Measurements from ENCODE around the gene FMNL2. TPM values are rescaled to one million over a fixed set of nuclear protein-coding genes. Genes with fewer than 3 reads are reported as not detected.

The FMNL2 gene
- total RNA-seq, 1 donor from 2014 or later = 93.8 TPM

DNA sequence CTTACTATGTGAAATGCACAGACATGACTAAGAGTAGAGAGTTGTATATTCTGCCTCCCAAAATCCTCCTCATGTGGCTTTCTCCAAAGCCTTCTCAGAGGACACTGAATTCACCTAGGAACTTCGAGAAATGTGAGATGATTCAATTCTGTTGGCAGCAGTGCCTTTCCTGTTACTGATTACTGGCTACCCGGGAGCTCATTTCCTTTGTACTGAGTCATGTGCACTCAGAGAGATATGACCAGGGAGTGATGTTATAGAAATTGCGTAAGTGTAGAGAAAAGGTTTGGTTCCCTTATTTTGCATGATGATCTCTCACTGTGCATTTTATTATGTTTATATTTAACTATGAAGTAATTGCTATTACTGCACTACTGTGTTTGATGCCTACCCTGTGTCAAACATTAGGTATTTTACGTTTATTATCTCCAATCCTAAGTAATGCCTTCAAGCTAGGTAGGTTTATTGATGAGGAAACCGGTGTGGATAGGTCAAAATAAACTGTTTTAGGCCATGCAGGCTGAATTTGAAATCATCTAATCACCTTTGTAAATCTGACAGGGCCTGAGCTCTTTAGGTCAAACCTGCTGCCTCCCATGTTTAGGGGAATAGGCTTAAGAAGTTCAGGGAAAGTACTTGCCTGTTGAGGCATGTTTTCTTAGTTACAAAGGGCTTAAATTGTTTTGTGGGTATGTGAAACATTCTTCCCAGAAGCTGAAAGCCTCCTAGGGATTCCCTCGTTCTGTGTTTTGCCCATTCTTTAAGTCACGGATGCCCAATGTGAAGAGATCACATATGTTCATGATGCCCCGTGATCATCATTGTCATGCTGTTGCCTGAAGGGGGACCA is 86.8 kb downstream of the FMNL2 start:
- no peak for DNase-seq (ENCODE audit: low spot score in 2 of 2)
- FAIRE-seq = no peak

DNA sequence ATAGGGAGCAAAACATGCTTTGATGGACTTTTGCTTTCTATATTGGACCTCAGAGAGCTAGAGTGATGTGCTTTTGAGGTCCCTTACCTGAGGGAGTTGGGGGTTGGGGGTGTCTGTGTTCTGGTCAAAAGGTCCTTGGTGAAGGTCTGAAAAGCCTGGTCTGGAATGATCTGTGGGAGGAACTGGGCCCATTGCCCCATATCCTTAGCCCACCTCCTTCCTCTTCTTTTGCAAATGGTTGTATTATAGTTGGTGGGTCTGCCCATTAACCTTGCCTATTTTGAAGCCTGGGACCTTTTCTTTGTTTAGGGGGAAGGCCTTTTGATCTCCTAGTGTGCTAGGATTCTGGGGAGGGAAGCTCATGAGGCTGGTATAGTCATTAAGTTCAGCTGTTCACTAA is 88.7 kb downstream of the FMNL2 start:
- FAIRE-seq = no peak

DNA sequence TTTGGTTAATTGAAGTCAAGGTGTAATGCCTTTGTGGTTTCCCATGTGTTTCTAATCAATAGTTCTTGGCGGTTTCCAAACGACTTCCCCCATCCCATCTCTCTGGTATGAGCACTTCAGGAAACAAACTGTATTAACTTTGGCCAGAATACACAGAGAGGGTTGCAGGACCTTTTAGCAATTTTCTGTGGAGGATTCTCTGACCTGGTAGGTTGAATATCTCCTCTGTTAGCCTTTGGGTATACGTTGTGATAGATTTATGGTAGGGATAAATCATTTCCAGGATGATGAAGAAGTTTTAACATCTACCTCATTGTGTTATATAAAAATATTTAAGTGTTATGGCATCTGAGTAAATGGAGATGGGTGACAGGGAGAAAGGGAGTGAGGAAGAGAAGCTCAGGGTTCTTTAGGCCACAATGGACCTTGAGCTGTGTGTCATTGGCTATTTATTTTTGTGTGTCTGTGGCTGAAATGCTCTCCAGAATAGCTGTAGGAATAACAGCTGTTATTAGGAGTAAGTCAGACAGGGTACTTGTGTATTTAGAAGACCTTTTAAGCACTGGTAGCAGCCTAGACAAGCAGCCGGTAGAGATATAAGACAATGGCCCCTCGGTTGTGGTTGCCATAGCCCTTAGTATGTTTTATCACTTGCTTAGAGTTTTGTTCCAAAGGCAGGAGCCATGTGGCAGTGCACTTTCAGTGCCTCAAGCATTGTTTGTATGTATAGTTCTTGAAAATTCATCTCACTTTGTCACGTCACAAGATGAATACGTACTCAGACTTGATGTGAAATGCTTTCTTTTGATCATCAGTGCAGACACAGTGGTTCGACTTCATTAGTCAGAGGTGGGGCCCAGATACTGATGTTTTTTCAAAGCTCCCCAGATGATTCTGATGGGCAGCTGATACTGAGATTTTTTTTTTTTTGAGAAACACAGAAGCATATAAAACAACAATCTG is 91.1 kb downstream of the FMNL2 start:
- FAIRE-seq = no peak
- DNase-seq (ENCODE audit: low spot score in 2 of 2) = no peak

More for the DNA sequence above, 88.7 kb downstream of the FMNL2 start:
- no peak for DNase-seq (ENCODE audit: low spot score in 2 of 2)

DNA sequence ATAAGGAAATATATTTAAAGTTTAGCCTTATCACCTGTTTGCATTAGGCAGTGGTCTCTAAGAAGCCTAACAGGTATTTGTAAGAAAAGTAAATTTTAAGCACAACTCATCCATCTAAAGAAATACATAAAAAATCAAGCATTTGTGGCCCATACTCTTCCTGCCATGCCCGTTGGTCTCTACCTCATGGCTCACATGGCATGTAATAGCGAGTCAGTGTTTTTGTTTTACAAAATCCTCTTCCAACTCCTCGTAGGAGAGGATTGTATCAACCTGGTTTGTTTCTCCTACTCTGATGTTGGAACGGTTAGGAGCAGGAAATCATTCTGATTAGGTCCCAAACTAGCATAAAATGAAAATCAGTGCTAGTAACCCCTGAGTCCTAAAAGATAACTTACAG is 91.8 kb downstream of the FMNL2 start:
- FAIRE-seq (no peak), DNase-seq (ENCODE audit: low spot score in 2 of 2) (no peak)

DNA sequence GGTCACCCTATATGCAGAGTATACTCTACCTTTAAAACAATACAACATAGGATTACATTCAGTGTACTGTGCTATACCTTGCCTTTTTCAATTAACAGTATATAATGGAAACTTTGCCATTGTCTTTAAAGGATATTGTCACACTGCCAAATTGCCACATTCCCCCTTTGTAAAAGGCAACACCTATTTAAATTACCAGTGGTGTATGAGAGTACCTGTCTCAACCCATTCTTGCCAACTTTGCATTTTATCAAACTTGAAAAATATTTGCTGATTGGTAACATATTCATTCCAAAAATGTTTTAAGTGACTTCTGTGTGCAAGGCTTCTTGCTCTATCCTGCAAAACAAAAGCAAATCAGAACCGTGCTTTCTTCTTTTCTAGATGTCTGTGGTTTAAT is 92.9 kb downstream of the FMNL2 start:
- DNase-seq (ENCODE audit: low spot score in 2 of 2) (no peak), FAIRE-seq (no peak)

DNA sequence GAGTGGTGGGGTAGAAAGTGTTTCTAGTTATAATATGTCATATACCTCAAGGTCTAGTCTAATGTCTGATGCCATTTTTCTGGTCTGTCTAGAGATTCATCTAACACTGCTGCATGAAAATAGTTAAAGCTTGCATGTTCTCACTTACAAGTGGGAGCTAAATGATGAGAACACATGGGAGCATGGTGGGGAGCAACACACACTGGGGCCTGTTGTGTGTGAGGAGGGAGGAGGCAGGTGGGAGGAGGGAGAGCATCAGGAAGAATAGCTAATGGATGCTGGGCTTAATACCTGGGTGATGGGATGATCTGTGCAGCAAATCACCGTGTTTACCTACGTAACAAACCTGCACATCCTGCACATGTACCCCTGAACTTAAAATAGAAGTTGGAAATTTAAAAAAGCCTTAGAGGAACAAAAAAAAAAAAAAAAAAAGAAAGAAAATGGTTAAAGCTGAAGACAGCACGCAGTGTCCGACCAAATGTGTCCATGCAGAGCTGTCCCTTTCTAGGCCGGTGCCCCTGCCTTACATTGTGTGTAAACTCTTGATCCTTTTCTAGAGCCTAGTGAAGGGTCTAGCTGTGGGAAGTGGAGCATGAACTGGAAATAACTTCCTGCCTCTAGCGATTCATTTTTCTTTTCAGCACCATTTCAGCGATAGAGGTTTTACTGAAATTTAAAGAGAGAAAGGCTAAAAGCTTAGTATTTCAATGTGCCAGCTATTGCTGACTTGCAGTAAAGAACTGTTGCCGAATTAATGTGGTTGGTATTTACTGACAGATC is 94.0 kb downstream of the FMNL2 start:
- no peak for FAIRE-seq

DNA sequence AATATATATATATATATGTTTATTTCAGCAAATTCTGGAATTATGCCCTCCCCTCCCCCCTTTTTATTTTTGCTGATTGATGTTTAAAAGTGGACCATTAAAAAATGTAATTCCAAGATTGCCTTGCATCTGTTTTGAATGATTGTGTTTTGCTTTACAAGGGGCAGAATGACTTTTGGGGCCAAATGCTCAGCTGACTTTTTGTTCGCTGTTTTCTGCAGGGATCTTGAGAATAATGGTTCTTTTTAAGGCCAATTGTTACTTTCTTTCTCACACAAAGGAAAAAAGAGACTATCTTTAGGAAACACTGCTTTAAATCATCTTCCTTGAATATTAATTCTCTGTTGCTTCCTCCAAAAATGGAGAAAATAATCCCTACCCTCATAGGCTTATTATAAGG is 95.9 kb downstream of the FMNL2 start:
- no peak for DNase-seq (ENCODE audit: low spot score in 2 of 2)
- no peak for FAIRE-seq

More for the DNA sequence above, 94.0 kb downstream of the FMNL2 start:
- no peak for DNase-seq (ENCODE audit: low spot score in 2 of 2)

DNA sequence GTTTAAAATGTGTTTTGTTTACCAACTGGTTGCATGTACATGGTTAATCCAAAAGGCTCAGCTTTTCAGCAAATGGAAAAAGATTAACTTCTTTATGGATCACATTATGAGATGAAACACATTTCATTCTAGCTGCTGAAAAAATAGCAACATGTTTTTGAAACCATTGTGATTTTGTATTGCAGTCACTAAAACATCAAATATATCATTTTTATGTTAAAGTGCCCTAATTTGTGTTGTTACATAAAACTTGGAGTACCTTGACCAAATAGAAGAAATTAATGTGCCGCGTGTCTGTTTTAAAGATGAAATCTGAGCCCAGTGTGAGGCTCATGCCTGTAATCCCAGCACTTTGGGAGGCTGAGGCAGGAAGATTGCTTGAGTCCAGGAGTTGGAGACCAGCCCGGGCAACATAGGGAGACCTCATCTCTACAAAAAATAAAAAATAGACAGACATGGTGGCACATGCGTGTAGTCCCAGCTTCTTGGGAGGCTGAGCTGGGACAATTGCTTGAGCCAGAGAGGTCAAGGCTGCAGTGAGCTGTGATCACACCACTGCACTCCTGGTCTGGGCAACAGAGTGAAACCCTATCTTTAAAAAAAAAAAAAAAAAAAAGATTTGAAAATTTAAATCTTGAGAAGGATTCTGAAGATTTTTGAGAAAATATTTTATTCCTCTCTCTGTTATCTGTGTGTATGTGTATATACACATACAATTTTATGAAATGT is 96.6 kb downstream of the FMNL2 start:
- FAIRE-seq (no peak), DNase-seq (ENCODE audit: low spot score in 2 of 2) (no peak)

- FAIRE-seq (no peak), DNase-seq (ENCODE audit: low spot score in 2 of 2) (no peak)
Observed at GRCh38 chr2:152432206-152432653, 97.3 kb downstream of the FMNL2 start.

GRCh38 chr2:152432765-152433164 is 97.8 kb downstream of the FMNL2 start:
- no peak for DNase-seq (ENCODE audit: low spot score in 2 of 2)
- no peak for FAIRE-seq

GRCh38 chr2:152433289-152433688 is 98.3 kb downstream of the FMNL2 start:
- FAIRE-seq (no peak), DNase-seq (ENCODE audit: low spot score in 2 of 2) (no peak)

DNA sequence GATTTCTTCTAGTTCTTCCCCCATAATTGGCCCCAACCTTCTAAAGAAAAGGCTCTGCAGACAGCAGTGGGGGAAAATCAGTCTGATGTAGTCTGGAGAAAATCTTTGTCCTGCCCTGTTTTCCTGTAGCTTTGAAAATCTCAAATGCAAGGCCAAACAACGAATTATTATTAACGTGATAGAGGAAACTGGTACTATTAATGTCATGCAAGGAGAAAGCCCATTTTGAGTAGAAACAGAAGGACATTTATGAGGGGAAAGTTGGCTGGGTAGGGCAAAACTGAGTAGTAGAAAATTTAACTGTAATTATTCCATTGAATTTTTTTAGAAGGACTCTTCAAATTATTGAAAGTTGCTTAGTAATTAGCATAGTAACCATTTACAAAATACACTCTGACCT is 98.8 kb downstream of the FMNL2 start:
- DNase-seq (ENCODE audit: low spot score in 2 of 2) = no peak
- FAIRE-seq = no peak

DNA sequence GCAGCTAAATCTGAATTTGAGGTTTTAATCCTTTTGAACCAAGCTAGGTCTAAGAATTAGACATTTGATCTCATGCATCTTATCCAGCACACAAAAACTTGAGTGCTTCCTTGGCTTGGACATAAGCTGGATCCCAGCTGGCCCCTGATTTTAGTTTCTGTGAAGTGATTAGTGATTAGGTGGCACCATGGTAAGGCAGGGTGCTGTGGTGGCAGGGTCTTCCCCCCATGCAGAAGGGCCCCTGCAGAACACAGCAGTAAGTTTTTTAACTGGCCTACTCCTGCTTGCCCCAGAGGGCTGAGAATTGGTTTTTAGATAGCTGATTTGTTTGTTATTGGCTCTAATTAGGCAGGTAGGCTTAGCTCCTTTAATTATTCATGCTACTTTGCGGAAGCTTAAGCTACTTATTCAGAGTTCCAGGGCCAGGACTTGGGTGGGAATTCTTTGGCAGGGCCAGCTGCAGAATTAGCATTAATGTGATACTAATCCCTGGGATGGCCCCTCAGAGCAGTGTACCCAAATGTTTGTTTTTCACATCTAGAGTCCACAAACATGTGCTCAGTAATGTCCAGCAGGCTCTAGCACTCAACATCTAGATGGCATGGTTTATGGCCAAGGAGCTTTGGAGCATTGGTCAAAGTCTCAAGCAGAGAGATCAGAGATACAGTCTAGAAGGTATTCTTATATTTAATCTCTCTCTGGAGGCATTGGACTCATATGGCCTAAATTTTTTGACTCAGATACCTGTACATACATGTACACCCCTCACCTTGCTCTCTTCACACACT is 99.6 kb downstream of the FMNL2 start:
- DNase-seq (ENCODE audit: low spot score in 2 of 2) = no peak
- FAIRE-seq = no peak

DNA sequence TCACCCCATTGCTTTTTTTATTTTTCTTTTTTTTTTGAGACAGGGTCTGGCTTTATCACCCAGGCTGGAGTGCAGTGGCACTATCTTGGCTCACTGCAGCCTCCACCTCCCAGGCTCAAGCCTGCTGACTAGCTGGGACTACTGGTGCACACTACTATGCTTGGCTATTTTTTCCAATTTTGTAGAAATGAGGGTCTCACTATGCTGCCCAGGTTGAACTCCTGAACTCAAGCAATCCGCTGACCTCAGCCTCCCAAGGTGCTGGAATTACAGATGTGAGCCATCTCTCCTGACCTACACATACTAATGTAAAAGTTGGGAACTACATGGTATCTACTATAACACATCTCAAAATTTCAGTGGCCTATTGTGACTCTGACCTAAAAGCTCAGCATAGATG is 101.2 kb downstream of the FMNL2 start:
- FAIRE-seq (no peak), DNase-seq (ENCODE audit: low spot score in 2 of 2) (no peak)

- no peak for FAIRE-seq
- DNase-seq (ENCODE audit: low spot score in 2 of 2) = no peak
Observed at GRCh38 chr2:152437276-152438108, 102.5 kb downstream of the FMNL2 start.

DNA sequence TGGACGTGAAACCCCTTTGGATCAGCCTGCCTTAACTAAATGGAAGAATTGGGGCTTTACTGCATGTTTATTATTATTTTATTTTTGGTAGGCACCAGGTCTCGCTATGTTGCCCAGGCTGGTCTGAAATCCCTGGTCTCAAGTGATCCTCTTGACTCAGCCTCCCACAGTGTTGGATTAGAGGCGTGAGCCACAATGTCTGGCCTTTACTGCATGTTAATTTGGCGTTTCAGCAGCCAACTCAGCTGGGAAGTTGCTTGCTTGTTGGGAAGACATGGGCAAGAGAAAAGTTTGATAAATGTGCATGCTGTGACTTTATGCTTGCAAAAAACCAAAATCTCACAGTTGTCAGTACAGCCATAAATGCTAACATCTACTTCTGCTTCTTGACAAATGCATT is 105.1 kb downstream of the FMNL2 start:
- no peak for DNase-seq (ENCODE audit: low spot score in 2 of 2)

DNA sequence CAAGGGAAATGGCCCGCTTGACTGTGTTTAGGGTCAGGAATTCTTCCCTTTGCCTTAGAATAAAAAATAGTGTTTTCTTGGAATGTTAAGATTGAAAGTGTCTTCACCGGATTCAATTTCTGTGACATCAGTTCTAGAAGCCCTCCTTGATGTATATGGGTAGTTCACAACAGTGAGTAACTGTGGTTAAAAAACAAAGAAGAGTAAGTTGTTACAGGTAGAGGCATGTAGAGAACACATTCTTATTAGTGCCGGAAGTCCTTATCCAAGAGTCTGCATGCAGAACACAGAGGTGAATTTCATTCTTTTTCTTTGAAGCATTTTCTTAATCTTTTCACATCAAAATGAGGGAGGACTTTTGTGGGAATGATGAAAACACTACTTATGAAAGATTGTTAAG is 105.5 kb downstream of the FMNL2 start:
- no peak for FAIRE-seq
- DNase-seq (ENCODE audit: low spot score in 2 of 2) = no peak

More for the DNA sequence above, 105.1 kb downstream of the FMNL2 start:
- FAIRE-seq = no peak

DNA sequence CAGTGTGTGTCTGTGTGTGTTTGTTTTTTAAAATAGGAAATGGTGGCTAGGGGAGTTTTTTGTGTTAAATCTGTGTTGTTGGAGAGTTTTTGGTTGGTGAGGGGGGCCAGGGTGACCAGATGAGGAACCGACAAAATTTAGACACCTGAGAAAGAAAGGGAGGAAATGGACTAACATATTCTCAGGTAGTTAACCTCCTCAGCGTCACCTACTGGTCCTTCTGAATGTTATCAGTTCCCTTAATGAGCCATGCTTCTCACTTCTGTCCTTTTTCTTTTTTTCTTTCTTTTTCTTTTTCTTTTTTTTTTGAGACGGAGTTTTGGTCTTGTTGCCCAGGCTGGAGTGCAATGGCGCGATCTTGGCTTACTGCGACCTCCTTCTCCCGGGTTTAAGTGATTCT is 107.0 kb downstream of the FMNL2 start:
- no peak for FAIRE-seq

More for the DNA sequence above, 107.0 kb downstream of the FMNL2 start:
- no peak for DNase-seq (ENCODE audit: low spot score in 2 of 2)

All from frontal cortex (tissue), 4 donors.